ENCODE data around the gene ATR. TPM values are rescaled to one million over a fixed set of nuclear protein-coding genes. Genes with fewer than 3 reads are reported as not detected.
"Not testable (repeated sequence)": the region's sequence is repeated elsewhere in the genome, so short reads cannot be mapped to it uniquely, and the experiment has no call there.

The ATR gene
- total RNA-seq, 3 donors from 2014 or later: 25.5 to 27.9 (median 25.7) TPM

GRCh38 chr3:142576792-142577191 is 1.7 kb downstream of the ATR start:
- peaks cover 51% of the 10 kb centered on the region for H3K4me1 Mint-ChIP-seq (ENCODE audit: low read depth)
- no peak for ATAC-seq
- H3K27me3 Mint-ChIP-seq (ENCODE audit: low read depth): no peaks in the 10 kb centered on the region

GRCh38 chr3:142574665-142575064 is 3.9 kb downstream of the ATR start:
- no peaks in the 10 kb centered on the region for H3K27me3 Mint-ChIP-seq (ENCODE audit: low read depth)
- DNase-seq (no peak), ATAC-seq (no peak)
- peaks cover 53% of the 10 kb centered on the region for H3K4me1 Mint-ChIP-seq (ENCODE audit: low read depth)
- no peaks in the 10 kb centered on the region for H3K9me3 Mint-ChIP-seq
- H3K36me3 Mint-ChIP-seq (ENCODE audit: insufficient read depth): peaks cover 25% of the 10 kb centered on the region
- no peak overlapping the region for H3K4me3 Mint-ChIP-seq

More at GRCh38 chr3:142576792-142577191, 1.7 kb downstream of the ATR start:
- Mint-ChIP-seq H3K36me3 (ENCODE audit: insufficient read depth) (peaks cover 18% of the 10 kb centered on the region), H3K4me3 (peak overlapping the region; percentile 100), H3K9me3 (no peaks in the 10 kb centered on the region)
- DNase-seq: no peak

DNA sequence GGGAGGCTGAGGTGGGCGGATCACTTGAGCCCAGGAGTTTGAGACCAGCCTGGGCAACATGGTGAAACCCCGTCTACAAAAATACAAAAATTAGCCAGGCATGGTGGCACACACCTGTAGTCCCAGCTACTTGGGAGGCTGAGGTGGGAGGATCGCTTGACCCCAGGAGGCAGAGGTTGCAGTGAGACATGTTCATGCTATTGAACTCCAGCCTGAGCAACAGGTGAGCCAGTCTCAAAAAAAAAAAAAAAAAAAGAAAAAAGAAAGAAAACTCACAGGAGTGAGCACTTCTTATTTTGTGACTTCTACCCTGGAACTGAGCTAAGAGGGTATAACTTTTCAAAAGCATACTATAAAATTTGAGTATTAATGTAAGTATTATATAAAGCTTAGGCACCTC is 4.3 kb downstream of the ATR start:
- H3K36me3 Mint-ChIP-seq (ENCODE audit: insufficient read depth): peaks cover 25% of the 10 kb centered on the region
- ATAC-seq; DNase-seq; H3K4me3 Mint-ChIP-seq; H3K27me3 Mint-ChIP-seq (ENCODE audit: low read depth); H3K9me3 Mint-ChIP-seq: not testable (repeated sequence)
- peaks cover 49% of the 10 kb centered on the region for H3K4me1 Mint-ChIP-seq (ENCODE audit: low read depth)

GRCh38 chr3:142569422-142569821 is 9.1 kb downstream of the ATR start:
- H3K9me3 Mint-ChIP-seq; ATAC-seq; H3K27me3 Mint-ChIP-seq (ENCODE audit: low read depth); DNase-seq; H3K4me3 Mint-ChIP-seq: not testable (repeated sequence)
- H3K4me1 Mint-ChIP-seq (ENCODE audit: low read depth): peaks cover 20% of the 10 kb centered on the region
- peaks cover 16% of the 10 kb centered on the region for H3K36me3 Mint-ChIP-seq (ENCODE audit: insufficient read depth)

GRCh38 chr3:142568393-142569017 is 10.0 kb downstream of the ATR start:
- no peaks in the 10 kb centered on the region for H3K9me3 Mint-ChIP-seq
- peaks cover 16% of the 10 kb centered on the region for H3K4me1 Mint-ChIP-seq (ENCODE audit: low read depth)
- peaks cover 18% of the 10 kb centered on the region for H3K36me3 Mint-ChIP-seq (ENCODE audit: insufficient read depth)
- no peak overlapping the region for H3K4me3 Mint-ChIP-seq
- DNase-seq: no peak
- H3K27me3 Mint-ChIP-seq (ENCODE audit: low read depth): no peaks in the 10 kb centered on the region
- ATAC-seq: no peak

DNA sequence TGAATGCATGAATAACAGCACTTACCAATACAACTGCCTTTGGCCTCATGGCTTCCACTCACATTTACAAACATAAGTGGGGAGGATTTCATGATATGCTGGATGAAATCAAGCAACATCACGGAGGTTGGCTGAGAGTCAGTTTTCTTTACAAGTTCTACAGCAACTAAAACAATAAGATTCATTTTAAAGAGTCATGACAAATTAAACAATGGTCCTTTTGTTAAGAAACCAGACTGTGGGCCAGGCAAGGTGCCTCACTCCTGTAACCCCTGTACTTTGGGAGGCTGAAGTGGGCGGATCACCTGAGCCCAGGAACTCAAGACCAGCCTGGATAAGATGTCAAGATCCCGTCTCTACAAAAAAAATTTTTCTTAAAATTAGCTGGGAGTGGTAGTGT is 12.4 kb downstream of the ATR start:
- no peak for DNase-seq
- Mint-ChIP-seq H3K4me1 (ENCODE audit: low read depth) (peaks cover 11% of the 10 kb centered on the region), H3K36me3 (ENCODE audit: insufficient read depth) (peaks cover 31% of the 10 kb centered on the region), H3K9me3 (no peaks in the 10 kb centered on the region), H3K27me3 (ENCODE audit: low read depth) (no peaks in the 10 kb centered on the region), H3K4me3 (no peak overlapping the region)
- ATAC-seq: no peak

DNA sequence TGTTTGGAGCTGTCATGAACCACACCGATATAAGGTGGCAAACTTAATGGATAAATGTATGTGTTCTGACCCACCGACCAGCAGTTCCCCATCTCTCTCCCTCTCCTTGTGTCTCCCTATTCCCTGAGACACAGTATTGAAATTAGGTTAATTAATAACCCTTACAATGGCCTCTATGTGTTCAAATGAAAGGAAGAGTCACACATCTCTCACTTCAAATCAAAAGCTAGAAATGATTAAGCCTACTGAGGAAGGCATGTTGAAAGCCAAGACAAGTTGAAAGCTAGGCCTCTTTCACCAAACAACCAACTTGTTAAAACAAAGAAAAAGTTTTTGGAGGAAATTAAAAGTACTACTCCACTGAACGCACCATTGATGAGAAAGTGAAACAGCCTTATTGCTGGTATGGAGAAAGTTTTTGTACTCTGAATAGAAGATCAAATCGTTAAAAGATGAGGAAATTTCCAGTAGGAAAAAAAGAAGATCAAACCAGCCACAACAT is 15.0 kb downstream of the ATR start:
- Mint-ChIP-seq H3K4me1 (ENCODE audit: low read depth) (peaks cover 5% of the 10 kb centered on the region), H3K4me3 (no peak overlapping the region), H3K36me3 (ENCODE audit: insufficient read depth) (peaks cover 31% of the 10 kb centered on the region), H3K9me3 (no peaks in the 10 kb centered on the region), H3K27me3 (ENCODE audit: low read depth) (no peaks in the 10 kb centered on the region)
- ATAC-seq: no peak
- no peak for DNase-seq

DNA sequence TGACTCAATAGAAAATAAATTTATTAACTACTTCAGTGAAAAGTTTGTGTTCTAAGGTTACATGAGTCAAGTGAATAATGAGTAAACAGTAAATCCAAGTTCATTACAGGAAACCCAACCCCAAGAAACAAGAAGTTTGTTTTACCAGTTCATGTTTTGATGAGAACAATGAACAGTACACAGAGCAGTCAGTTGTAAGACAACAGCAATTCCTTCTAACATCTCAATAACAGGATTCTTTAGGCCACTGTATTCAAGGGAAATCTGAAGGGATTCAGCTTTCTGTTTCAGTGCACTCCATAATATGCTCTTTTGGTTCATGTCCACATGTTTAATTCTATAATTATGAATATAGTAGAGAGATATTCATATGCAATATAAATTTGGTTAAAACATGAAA is 18.4 kb downstream of the ATR start:
- DNase-seq (no peak), ATAC-seq (no peak)
- Mint-ChIP-seq H3K9me3 (no peaks in the 10 kb centered on the region), H3K27me3 (ENCODE audit: low read depth) (no peaks in the 10 kb centered on the region), H3K4me3 (no peak overlapping the region), H3K4me1 (ENCODE audit: low read depth) (no peaks in the 10 kb centered on the region), H3K36me3 (ENCODE audit: insufficient read depth) (peaks cover 41% of the 10 kb centered on the region)

- H3K4me1 Mint-ChIP-seq (ENCODE audit: low read depth): no peaks in the 10 kb centered on the region
Observed at GRCh38 chr3:142553741-142554140, 24.8 kb downstream of the ATR start.

GRCh38 chr3:142552579-142552978 is 26.0 kb downstream of the ATR start:
- not testable (repeated sequence) for H3K27me3 Mint-ChIP-seq (ENCODE audit: low read depth); ATAC-seq
- peaks cover 47% of the 10 kb centered on the region for H3K36me3 Mint-ChIP-seq (ENCODE audit: insufficient read depth)

More at GRCh38 chr3:142553741-142554140, 24.8 kb downstream of the ATR start:
- H3K9me3 Mint-ChIP-seq: no peaks in the 10 kb centered on the region
- peaks cover 46% of the 10 kb centered on the region for H3K36me3 Mint-ChIP-seq (ENCODE audit: insufficient read depth)
- DNase-seq (no peak), ATAC-seq (no peak)
- no peaks in the 10 kb centered on the region for H3K27me3 Mint-ChIP-seq (ENCODE audit: low read depth)
- H3K4me3 Mint-ChIP-seq: no peak overlapping the region

GRCh38 chr3:142549986-142550385 is 28.5 kb downstream of the ATR start:
- H3K27me3 Mint-ChIP-seq (ENCODE audit: low read depth): no peaks in the 10 kb centered on the region
- no peak for ATAC-seq

More at GRCh38 chr3:142552579-142552978, 26.0 kb downstream of the ATR start:
- not testable (repeated sequence) for H3K4me3 Mint-ChIP-seq; DNase-seq; H3K4me1 Mint-ChIP-seq (ENCODE audit: low read depth); H3K9me3 Mint-ChIP-seq

DNA sequence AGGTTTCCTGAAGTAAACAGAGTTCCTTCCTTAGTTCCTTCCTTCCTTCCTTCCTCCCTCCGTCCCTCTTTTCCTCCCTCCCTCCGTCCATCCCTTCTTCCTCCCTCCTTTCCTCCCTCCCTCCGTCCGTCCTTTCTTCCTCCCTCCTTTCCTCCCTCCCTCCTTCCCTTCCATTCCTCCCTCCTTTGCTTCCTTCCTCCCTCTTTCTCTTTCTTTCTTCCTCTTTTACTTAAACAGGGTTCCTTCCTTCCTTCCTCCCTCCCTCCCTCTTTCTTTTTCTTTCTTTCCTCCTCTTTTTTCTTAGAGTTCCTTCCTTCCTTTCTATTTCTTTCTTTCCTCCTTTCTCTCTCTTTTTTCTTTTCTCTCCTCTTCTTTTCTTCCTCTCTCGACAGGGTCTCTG is 35.2 kb downstream of the ATR start:
- no peak for ATAC-seq
- DNase-seq: no peak

More at GRCh38 chr3:142549986-142550385, 28.5 kb downstream of the ATR start:
- H3K4me1 Mint-ChIP-seq (ENCODE audit: low read depth): no peaks in the 10 kb centered on the region
- H3K4me3 Mint-ChIP-seq: no peak overlapping the region
- DNase-seq: no peak
- no peaks in the 10 kb centered on the region for H3K9me3 Mint-ChIP-seq
- H3K36me3 Mint-ChIP-seq (ENCODE audit: insufficient read depth): peaks cover 38% of the 10 kb centered on the region

GRCh38 chr3:142542054-142542453 is 36.5 kb downstream of the ATR start:
- H3K4me3 Mint-ChIP-seq: no peak overlapping the region
- H3K4me1 Mint-ChIP-seq (ENCODE audit: low read depth): no peaks in the 10 kb centered on the region
- DNase-seq (no peak), ATAC-seq (no peak)
- no peaks in the 10 kb centered on the region for H3K27me3 Mint-ChIP-seq (ENCODE audit: low read depth)
- no peaks in the 10 kb centered on the region for H3K9me3 Mint-ChIP-seq
- peaks cover 19% of the 10 kb centered on the region for H3K36me3 Mint-ChIP-seq (ENCODE audit: insufficient read depth)

More for the DNA sequence above, 35.2 kb downstream of the ATR start:
- H3K9me3 Mint-ChIP-seq: no peaks in the 10 kb centered on the region
- H3K36me3 Mint-ChIP-seq (ENCODE audit: insufficient read depth): peaks cover 19% of the 10 kb centered on the region
- H3K4me3 Mint-ChIP-seq: no peak overlapping the region
- no peaks in the 10 kb centered on the region for H3K27me3 Mint-ChIP-seq (ENCODE audit: low read depth)
- no peaks in the 10 kb centered on the region for H3K4me1 Mint-ChIP-seq (ENCODE audit: low read depth)

GRCh38 chr3:142536519-142536918 is 42.0 kb downstream of the ATR start:
- Mint-ChIP-seq H3K9me3 (peaks cover 5% of the 10 kb centered on the region), H3K36me3 (ENCODE audit: insufficient read depth) (peaks cover 51% of the 10 kb centered on the region)
- DNase-seq: no peak

DNA sequence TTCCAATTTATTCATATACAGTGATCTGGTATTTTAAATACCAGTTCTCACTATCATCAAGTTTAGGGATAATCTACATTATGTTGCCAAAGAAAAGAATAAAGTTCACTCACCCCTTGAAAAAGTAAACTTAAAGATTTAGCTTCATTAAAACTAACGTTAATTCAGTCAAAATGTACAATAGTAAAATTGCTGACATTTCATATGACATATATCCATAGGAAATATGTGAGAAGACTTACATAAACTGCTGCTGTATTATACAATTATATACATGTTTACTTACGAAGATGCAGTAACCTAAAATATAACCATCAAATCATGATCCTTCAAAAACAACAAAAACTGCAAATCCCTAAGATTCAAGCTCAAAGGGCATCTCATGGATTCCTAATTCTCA is 44.0 kb downstream of the ATR start:
- Mint-ChIP-seq H3K9me3 (peaks cover 5% of the 10 kb centered on the region), H3K4me3 (no peak overlapping the region), H3K27me3 (ENCODE audit: low read depth) (no peaks in the 10 kb centered on the region), H3K36me3 (ENCODE audit: insufficient read depth) (peaks cover 54% of the 10 kb centered on the region), H3K4me1 (ENCODE audit: low read depth) (no peaks in the 10 kb centered on the region)
- no peak for ATAC-seq
- DNase-seq: no peak

More at GRCh38 chr3:142536519-142536918, 42.0 kb downstream of the ATR start:
- ATAC-seq: no peak
- Mint-ChIP-seq H3K27me3 (ENCODE audit: low read depth) (no peaks in the 10 kb centered on the region), H3K4me3 (no peak overlapping the region), H3K4me1 (ENCODE audit: low read depth) (no peaks in the 10 kb centered on the region)
